Measurements from ENCODE around the gene OPHN1. TPM values are rescaled to one million over a fixed set of nuclear protein-coding genes. Genes with fewer than 3 reads are reported as not detected.

The OPHN1 gene
- total RNA-seq, 1 donor from 2014 or later: 10.9 TPM

DNA sequence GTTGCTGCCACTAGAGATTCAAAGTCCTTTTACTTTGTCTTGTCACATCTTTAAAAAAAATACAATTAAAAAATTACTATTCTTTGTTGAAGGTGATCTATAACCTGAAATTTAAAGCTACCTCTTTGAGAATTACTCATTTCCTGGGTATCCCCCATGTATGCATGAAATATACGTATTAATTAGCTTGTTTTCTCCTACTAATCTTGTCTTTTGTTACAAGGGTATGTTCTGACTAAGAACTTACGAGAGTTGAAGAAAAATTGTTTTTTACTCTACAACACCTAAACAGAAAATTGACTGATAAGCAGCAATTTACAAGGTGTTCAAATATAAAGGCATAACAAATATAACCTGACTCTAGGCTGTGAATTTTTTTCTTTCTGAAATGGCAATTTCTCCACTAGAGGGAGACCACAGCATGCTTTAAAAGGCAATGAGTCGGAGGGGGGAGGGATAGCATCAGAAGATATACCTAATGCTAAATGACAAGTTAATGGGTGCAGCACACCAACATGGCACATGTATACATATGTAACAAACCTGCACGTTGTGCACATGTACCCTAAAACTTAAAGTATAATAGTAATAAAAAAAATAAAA, 249.6 kb downstream of the OPHN1 start:
- Mint-ChIP-seq H3K4me3 (ENCODE audit: unreplicated experiment) (no peak overlapping the region), H3K27ac (ENCODE audit: unreplicated experiment) (no peak overlapping the region), H3K27me3 (ENCODE audit: unreplicated experiment) (no peaks in the 10 kb centered on the region), H3K9me3 (ENCODE audit: unreplicated experiment) (no peaks in the 10 kb centered on the region), H3K36me3 (ENCODE audit: unreplicated experiment) (no peaks in the 10 kb centered on the region), H3K4me1 (ENCODE audit: unreplicated experiment) (peaks cover 5% of the 10 kb centered on the region)
- TF ChIP-seq CTCF (IDR thresholded peaks at IDR 0.05): peak; percentile 60
- no peak for DNase-seq (ENCODE audit: extremely low spot score, unreplicated experiment)

DNA sequence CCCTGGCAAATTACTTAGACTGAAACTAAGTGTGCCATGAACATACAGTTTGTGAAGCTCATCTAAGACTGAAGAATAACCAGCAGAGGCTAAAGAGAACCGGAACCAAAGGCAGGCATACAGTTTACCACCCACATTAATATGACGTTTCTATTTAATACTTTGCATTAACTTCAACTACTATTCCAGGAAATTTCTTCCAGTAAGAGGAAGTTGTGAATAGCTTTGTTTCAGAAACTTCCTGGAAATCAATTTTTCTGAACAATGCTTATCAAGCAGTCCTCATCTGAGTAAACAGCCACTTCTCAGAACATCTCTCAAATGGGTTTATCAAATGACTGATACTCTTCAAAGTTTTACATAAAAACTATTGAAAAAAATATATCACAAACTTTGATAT, 252.7 kb downstream of the OPHN1 start:
- no peaks in the 10 kb centered on the region for H3K27me3 Mint-ChIP-seq (ENCODE audit: unreplicated experiment)

DNA sequence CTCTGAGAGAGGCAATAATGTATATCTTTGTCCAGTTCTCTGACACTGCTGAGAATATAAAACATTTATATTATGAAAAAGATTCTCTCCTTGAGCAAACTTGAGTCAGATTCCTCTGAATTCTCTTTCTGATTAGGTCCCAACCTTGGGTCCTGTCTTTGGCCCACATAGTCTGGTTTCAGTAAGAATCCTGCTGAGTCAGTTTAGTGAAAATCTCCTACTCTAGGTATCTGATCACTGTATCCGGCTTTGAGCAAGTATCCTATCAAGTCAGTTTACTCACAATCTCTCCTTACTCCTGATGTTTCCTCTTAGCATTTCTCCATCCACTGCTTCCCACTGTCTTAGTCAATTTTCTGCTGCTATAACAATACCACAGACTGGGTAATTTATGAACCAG, 253.9 kb downstream of the OPHN1 start:
- DNase-seq (ENCODE audit: extremely low spot score, unreplicated experiment): no peak
- no peaks in the 10 kb centered on the region for H3K36me3 Mint-ChIP-seq (ENCODE audit: unreplicated experiment)
- no peaks in the 10 kb centered on the region for H3K27me3 Mint-ChIP-seq (ENCODE audit: unreplicated experiment)
- H3K9me3 Mint-ChIP-seq (ENCODE audit: unreplicated experiment): no peaks in the 10 kb centered on the region
- no peak overlapping the region for H3K27ac Mint-ChIP-seq (ENCODE audit: unreplicated experiment)
- TF ChIP-seq CTCF (IDR thresholded peaks at IDR 0.05): no peak
- no peak overlapping the region for H3K4me3 Mint-ChIP-seq (ENCODE audit: unreplicated experiment)
- H3K4me1 Mint-ChIP-seq (ENCODE audit: unreplicated experiment): no peaks in the 10 kb centered on the region

More for the DNA sequence above, 252.7 kb downstream of the OPHN1 start:
- no peak for DNase-seq (ENCODE audit: extremely low spot score, unreplicated experiment)
- Mint-ChIP-seq H3K36me3 (ENCODE audit: unreplicated experiment) (no peaks in the 10 kb centered on the region), H3K4me1 (ENCODE audit: unreplicated experiment) (peaks cover 5% of the 10 kb centered on the region), H3K27ac (ENCODE audit: unreplicated experiment) (no peak overlapping the region), H3K9me3 (ENCODE audit: unreplicated experiment) (no peaks in the 10 kb centered on the region), H3K4me3 (ENCODE audit: unreplicated experiment) (no peak overlapping the region)
- TF ChIP-seq CTCF (IDR thresholded peaks at IDR 0.05): no peak

- Mint-ChIP-seq H3K4me3 (ENCODE audit: unreplicated experiment) (no peak overlapping the region), H3K27me3 (ENCODE audit: unreplicated experiment) (no peaks in the 10 kb centered on the region), H3K27ac (ENCODE audit: unreplicated experiment) (no peak overlapping the region), H3K36me3 (ENCODE audit: unreplicated experiment) (no peaks in the 10 kb centered on the region), H3K9me3 (ENCODE audit: unreplicated experiment) (no peaks in the 10 kb centered on the region), H3K4me1 (ENCODE audit: unreplicated experiment) (no peaks in the 10 kb centered on the region)
- TF ChIP-seq CTCF (IDR thresholded peaks at IDR 0.05): no peak
- no peak for DNase-seq (ENCODE audit: extremely low spot score, unreplicated experiment)
These were observed 255.8 kb downstream of the OPHN1 start for GRCh38 chrX:68177542-68177941.

GRCh38 chrX:68175562-68175961, 257.7 kb downstream of the OPHN1 start:
- Mint-ChIP-seq H3K4me3 (ENCODE audit: unreplicated experiment) (no peak overlapping the region), H3K9me3 (ENCODE audit: unreplicated experiment) (peaks cover 4% of the 10 kb centered on the region), H3K36me3 (ENCODE audit: unreplicated experiment) (no peaks in the 10 kb centered on the region), H3K4me1 (ENCODE audit: unreplicated experiment) (no peaks in the 10 kb centered on the region), H3K27me3 (ENCODE audit: unreplicated experiment) (no peaks in the 10 kb centered on the region), H3K27ac (ENCODE audit: unreplicated experiment) (no peak overlapping the region)
- TF ChIP-seq CTCF (IDR thresholded peaks at IDR 0.05): no peak
- no peak for DNase-seq (ENCODE audit: extremely low spot score, unreplicated experiment)

Data from osteocyte (in vitro differentiated cells).